CD4-positive, alpha-beta T cell (primary cell): ENCODE measurements around the gene PISD. TPM values are rescaled to one million over a fixed set of nuclear protein-coding genes. Genes with fewer than 3 reads are reported as not detected.

Source experiments
- ATAC-seq: fragments of 200-7000 bp; cut with Tn5 transposase; one replicate; pipeline ENCODE4 v1.10.0; 2022; ENCODE audit warnings: mild to moderate bottlenecking; ENCODE audit not compliant: poor library complexity
- CTCF ChIA-PET: fragments of 350-600 bp; sonication (Branson Sonifier 250); formaldehyde crosslinking; loops from one replicate; lab custom pipeline; 2021; ENCODE audit warnings: antibody characterized with exemption, inconsistent platforms; lab: Charles Lee
- POLR2A ChIA-PET: fragments of 350-600 bp; sonication (Branson Sonifier 250); formaldehyde crosslinking; loops from one replicate; lab custom pipeline; 2021; ENCODE audit warnings: antibody characterized with exemption, inconsistent platforms; lab: Charles Lee
- DNase-seq, 14 experiments: peaks; one replicate each; pipeline ENCODE4 v3.0.0-alpha.2; 2013 to 2020; ENCODE audit warnings: mixed read lengths in 2 of 14
- H3K27ac ChIP-seq, 2 donors: one replicate each; pipeline versions ENCODE4 v1.5.1 to v1.7.0; 2013; ENCODE audit warnings: low read length in 2 of 2, low read depth in 1 of 2, mild to moderate bottlenecking in 1 of 2
- H3K27me3 ChIP-seq, 2 experiments: 1 replicate in 1 of 2; 2 replicates in 1 of 2; pipeline versions ENCODE4 v1.6.1 to v1.7.0; 2013; ENCODE audit warnings: low read length in 2 of 2, control low read depth in 1 of 2, mild to moderate bottlenecking in 1 of 2, moderate library complexity in 1 of 2; ENCODE audit not compliant: insufficient read depth in 2 of 2, control insufficient read depth in 1 of 2
- H3K36me3 ChIP-seq: one replicate; pipeline ENCODE4 v1.6.1; 2013; ENCODE audit warnings: low read length, control low read depth; ENCODE audit not compliant: insufficient read depth
- H3K4me1 ChIP-seq: one replicate; pipeline ENCODE4 v1.6.1; 2013; ENCODE audit warnings: low read length, control low read depth; ENCODE audit not compliant: insufficient read depth
- H3K4me3 ChIP-seq: one replicate; pipeline ENCODE4 v1.5.1; 2013; ENCODE audit warnings: mild to moderate bottlenecking, low read length, moderate library complexity
- H3K9me3 ChIP-seq, 2 experiments: 1 replicate in 1 of 2; 2 replicates in 1 of 2; pipeline versions ENCODE4 v1.6.1 to v1.7.0; 2013; ENCODE audit warnings: low read length in 2 of 2, mild to moderate bottlenecking in 2 of 2, control low read depth in 1 of 2, moderate library complexity in 1 of 2; ENCODE audit not compliant: control insufficient read depth in 1 of 2, insufficient read depth in 1 of 2
- H3K27ac Mint-ChIP-seq: one replicate; pipeline ENCODE4 v1.8.0; 2020; ENCODE audit warnings: mixed read lengths
- H3K27me3 Mint-ChIP-seq: one replicate; pipeline ENCODE4 v1.8.0; 2021; ENCODE audit warnings: mixed read lengths
- H3K36me3 Mint-ChIP-seq: one replicate; pipeline ENCODE4 v1.8.0; 2021; ENCODE audit warnings: low read depth, mixed read lengths
- H3K4me1 Mint-ChIP-seq: one replicate; pipeline ENCODE4 v1.8.0; 2021; ENCODE audit warnings: low read depth, mixed read lengths
- H3K4me3 Mint-ChIP-seq: one replicate; pipeline ENCODE4 v1.8.0; 2020; ENCODE audit warnings: mild to moderate bottlenecking, mixed read lengths
- H3K9me3 Mint-ChIP-seq: one replicate; pipeline ENCODE4 v1.8.0; 2020; ENCODE audit warnings: mixed read lengths
- CTCF ChIP-seq: fragments of 200-600 bp; IDR thresholded peaks from one replicate; pipeline ENCODE4 v1.8.0; 2022; ENCODE audit warnings: antibody characterized with exemption, mild to moderate bottlenecking
- intact Hi-C, 2 experiments: fragments of 100-400 bp; cut with DNase I in 1 of 2; cut with micrococcal nuclease in 1 of 2; formaldehyde crosslinking; loops; one replicate each; pipeline versions ENCODE4 v1.15.1 to v1.9.0; 2023 to 2025; cut with DNase I, micrococcal nuclease
- total RNA-seq, 174 experiments: library from RNA in 2 of 174; stranded (reverse) in 2 of 174; gene quantifications; one replicate each; pipeline ENCODE4 v1.2.3 and lab custom pipeline; 2021 to 2026

PISD gene
- total RNA-seq, 2 experiments from 2014 or later, result 23.4 to 25.3 TPM

DNA sequence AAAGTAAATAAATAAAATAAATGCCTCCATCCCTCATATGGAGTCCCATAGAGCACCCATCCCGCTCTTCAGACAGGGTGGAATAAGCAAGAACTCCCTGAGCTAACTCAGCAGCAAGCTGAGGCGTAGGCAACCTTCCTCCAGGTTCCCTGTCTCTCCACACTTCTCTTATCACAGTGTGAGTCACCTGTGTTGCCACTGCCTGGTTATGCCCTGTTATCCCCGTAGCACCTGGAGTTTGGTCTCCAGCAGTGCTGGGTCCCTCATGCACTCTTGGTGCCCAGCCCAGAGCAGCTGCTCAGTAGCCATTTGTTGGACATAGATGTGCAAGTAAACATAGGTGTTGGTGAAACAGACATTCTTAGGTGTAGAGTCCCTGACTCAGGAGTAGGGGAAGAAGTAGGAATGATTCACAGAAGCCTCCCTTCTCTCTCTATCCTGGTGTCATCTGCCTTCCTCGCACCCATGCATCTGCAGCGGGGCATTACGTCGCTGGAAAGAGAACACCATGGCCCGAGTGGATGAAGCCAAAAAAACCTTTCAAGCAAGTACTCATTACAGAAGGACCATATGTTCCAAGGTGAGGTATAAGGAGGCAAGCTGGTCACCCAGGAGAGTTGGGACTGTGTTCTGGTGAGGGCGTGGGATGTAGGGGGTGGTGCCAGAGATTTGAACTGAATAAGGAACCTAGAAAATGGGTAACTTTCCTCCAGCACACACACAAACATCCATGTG is 56.0 kb downstream of the PISD start:
- no peaks in the 10 kb centered on the region for H3K4me1 ChIP-seq
- H3K27ac ChIP-seq, result no peak overlapping the region
- no peak for ATAC-seq
- H3K36me3 ChIP-seq, result peaks cover 84% of the 10 kb centered on the region
- no peak for TF ChIP-seq CTCF
- Mint-ChIP-seq H3K4me1 (no peaks in the 10 kb centered on the region), H3K4me3 (no peak overlapping the region), H3K9me3 (no peaks in the 10 kb centered on the region), H3K27ac (no peak overlapping the region), H3K36me3 (peaks cover 84% of the 10 kb centered on the region), H3K27me3 (no peaks in the 10 kb centered on the region)
- H3K27me3 ChIP-seq, result no peaks in the 10 kb centered on the region
- no peak overlapping the region for H3K4me3 ChIP-seq
- no peaks in the 10 kb centered on the region for H3K9me3 ChIP-seq
- intact Hi-C loops, result no loop called here
- DNase-seq, result no peak
- ChIA-PET POLR2A (no interaction called here), CTCF (no interaction called here)

DNA sequence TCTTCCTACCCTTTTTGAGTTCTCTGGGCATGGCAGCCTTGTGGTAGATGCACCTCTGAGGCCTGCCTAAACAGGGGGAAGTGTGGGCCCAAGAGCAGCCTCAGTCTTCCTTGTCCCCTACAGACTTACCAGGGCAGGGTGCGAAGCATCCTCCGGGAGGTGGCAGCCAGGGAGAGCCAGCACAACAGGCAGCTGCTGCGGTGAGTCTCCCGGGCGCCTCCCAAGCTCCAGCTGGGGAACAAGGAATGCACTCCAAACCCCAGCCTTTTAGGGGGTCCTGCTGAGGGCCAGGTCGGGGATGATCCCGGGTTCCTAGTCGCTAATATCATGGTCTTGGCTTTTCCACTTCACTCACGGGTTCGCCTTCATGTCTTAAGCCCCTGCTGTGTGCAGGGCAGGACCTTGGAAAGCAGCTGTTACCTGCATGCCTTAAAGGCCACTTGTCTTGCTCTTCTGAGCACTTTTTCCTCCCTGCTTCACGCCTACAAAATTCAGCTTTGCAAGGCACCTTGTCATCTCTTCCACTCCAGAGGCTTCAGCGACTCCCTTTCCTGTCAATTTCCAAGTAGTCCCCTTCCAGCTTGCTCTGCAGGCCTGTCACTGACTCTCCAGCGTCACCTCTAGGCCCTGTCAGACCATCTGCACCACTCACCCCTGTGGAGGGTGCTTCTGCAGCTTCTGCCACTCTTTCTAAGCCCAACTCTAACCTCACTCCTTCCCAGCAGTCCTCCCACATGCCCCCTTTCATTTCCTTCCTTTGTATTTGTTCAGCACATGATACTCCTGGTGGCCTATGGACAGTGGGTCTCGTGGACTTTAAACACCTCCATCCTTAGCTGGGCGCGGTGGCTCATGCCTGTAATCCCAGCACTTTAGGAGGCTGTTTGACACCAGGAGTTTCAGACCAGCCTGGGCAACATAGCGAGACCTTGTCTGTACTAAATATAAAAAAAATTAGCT is 57.0 kb downstream of the PISD start:
- ChIA-PET POLR2A (interaction anchor here (0.7 kb wide), 1 partner anchor 97 kb away, joined by 3 read pairs; no protein-coding TSS in a partner anchor), CTCF (no interaction called here)
- no peak overlapping the region for H3K4me3 Mint-ChIP-seq
- peaks cover 74% of the 10 kb centered on the region for H3K36me3 ChIP-seq
- H3K27ac ChIP-seq, result no peak overlapping the region
- H3K4me3 ChIP-seq, result no peak overlapping the region
- H3K27me3 ChIP-seq, result no peaks in the 10 kb centered on the region
- H3K27me3 Mint-ChIP-seq, result no peaks in the 10 kb centered on the region
- no peaks in the 10 kb centered on the region for H3K4me1 ChIP-seq
- no peak for ATAC-seq
- TF ChIP-seq CTCF, result no peak
- peak overlapping the region; percentile 58 for H3K27ac Mint-ChIP-seq
- intact Hi-C loops, result no loop called here
- H3K9me3 Mint-ChIP-seq, result no peaks in the 10 kb centered on the region
- H3K4me1 Mint-ChIP-seq, result no peaks in the 10 kb centered on the region
- H3K36me3 Mint-ChIP-seq, result peaks cover 83% of the 10 kb centered on the region
- H3K9me3 ChIP-seq, result no peaks in the 10 kb centered on the region
- DNase-seq, result no peak

- Histone ChIP-seq H3K27me3 (no peaks in the 10 kb centered on the region), H3K9me3 (no peaks in the 10 kb centered on the region), H3K36me3 (peaks cover 66% of the 10 kb centered on the region), H3K4me1 (no peaks in the 10 kb centered on the region), H3K27ac (no peak overlapping the region), H3K4me3 (no peak overlapping the region)
- peaks cover 78% of the 10 kb centered on the region for H3K36me3 Mint-ChIP-seq
- peak overlapping the region; percentile 47 for H3K27ac Mint-ChIP-seq
- DNase-seq (no peak), ATAC-seq (no peak)
- no peaks in the 10 kb centered on the region for H3K9me3 Mint-ChIP-seq
- no peak for TF ChIP-seq CTCF
- H3K4me1 Mint-ChIP-seq, result no peaks in the 10 kb centered on the region
- ChIA-PET POLR2A (interaction anchor here (0.7 kb wide), 1 partner anchor 97 kb away, joined by 3 read pairs; no protein-coding TSS in a partner anchor), CTCF (no interaction called here)
- H3K27me3 Mint-ChIP-seq, result no peaks in the 10 kb centered on the region
- intact Hi-C loops, result no loop called here
- no peak overlapping the region for H3K4me3 Mint-ChIP-seq
Observed at GRCh38 chr22:31604137-31604705, 57.8 kb downstream of the PISD start.
